ENCODE data around the gene UBP1. TPM values are rescaled to one million over a fixed set of nuclear protein-coding genes. Genes with fewer than 3 reads are reported as not detected.

Gene UBP1
- total and polyA plus RNA-seq, 9 of the 15 experiments (the other 6 are each of a cell fraction or from before 2014, with no cell fraction given), result 13.6 to 143 (median 79.6) TPM

GRCh38 chr3:33372218-33373081 is 67.8 kb downstream of the UBP1 start (continued):
- TF ChIP-seq MBD1 (CRISPR knock-in tag; IDR thresholded peaks at IDR 0.05), result 0 out of 2 replicates have a peak, but pooled peaks have one; percentile 81
- TF ChIP-seq KDM1A (IDR thresholded peaks at IDR 0.05), result peak in 1 of 2 experiments; percentile 63; a peak in 1 of 4 replicates
- TF ChIP-seq UBTF (IDR thresholded peaks at IDR 0.05; ENCODE audit: borderline replicate concordance in 1 of 2, low read depth in 2 of 2, low read length in 2 of 2), result 0 out of 4 replicates have a peak, but pooled peaks of 1 of the 2 experiments have one; percentile 38
- peak in 1 of 2 experiments; percentile 42; a peak in 1 of 3 replicates for TF ChIP-seq CBX3 (IDR thresholded peaks at IDR 0.05; ENCODE audit: borderline replicate concordance in 1 of 2, low read length in 2 of 2)
- TF ChIP-seq ID3 (CRISPR knock-in tag; IDR thresholded peaks at IDR 0.05), result no peak
- TF ChIP-seq ID3 (tag; IDR thresholded peaks at IDR 0.05), result 0 out of 2 replicates have a peak, but pooled peaks have one; percentile 16
- TF ChIP-seq HDAC8 (tag; IDR thresholded peaks at IDR 0.05), result no peak
- no peak for TF ChIP-seq ATF1 (CRISPR knock-in tag; IDR thresholded peaks at IDR 0.05)
- peak; percentile 45; the same call in 1 of the 2 replicates for TF ChIP-seq ATF1 (tag; IDR thresholded peaks at IDR 0.05)
- peak; percentile 50; the same call in 1 of the 2 replicates for TF ChIP-seq ZBTB33 (CRISPR knock-in tag; IDR thresholded peaks at IDR 0.05)
- 0 out of 4 replicates have a peak, but pooled peaks of 1 of the 2 experiments have one; percentile 24 for TF ChIP-seq MAZ (CRISPR knock-in tag; conservative IDR thresholded peaks at IDR 0.05 in 1 of 2, IDR thresholded peaks at IDR 0.05 in 1 of 2)
- TF ChIP-seq CTCFL (IDR thresholded peaks at IDR 0.05; ENCODE audit: borderline replicate concordance, insufficient read depth, low read depth, low read length, poor library complexity, severe bottlenecking), result peak; percentile 25
- peak; percentile 48; the same call in 1 of the 2 replicates for TF ChIP-seq EHMT2 (IDR thresholded peaks at IDR 0.05)
